GM19467 (cell line): Measurements from ENCODE around the gene CRACR2B.

Experiments
- ATAC-seq: cut with Tn5 transposase; IDR thresholded peaks from one replicate; pipeline ENCODE4 v1.9.1; 2021; ENCODE audit warnings: mild to moderate bottlenecking, moderate library complexity; ENCODE audit not compliant: unreplicated experiment

The CRACR2B gene

GRCh38 chr11:850775-851763, 23.4 kb downstream of the CRACR2B start:
- ATAC-seq, result no peak

GRCh38 chr11:852762-853161, 25.0 kb downstream of the CRACR2B start:
- ATAC-seq, result no peak

- no peak for ATAC-seq
Measured at GRCh38 chr11:853682-854448, 26.1 kb downstream of the CRACR2B start.

- ATAC-seq, result no peak
Measured at GRCh38 chr11:854601-855329, 27.0 kb downstream of the CRACR2B start.

GRCh38 chr11:855330-855674, 27.6 kb downstream of the CRACR2B start:
- no peak for ATAC-seq

- ATAC-seq, result no peak
Measured at GRCh38 chr11:855796-856195, 28.1 kb downstream of the CRACR2B start.

GRCh38 chr11:856397-856796, 28.7 kb downstream of the CRACR2B start:
- no peak for ATAC-seq

- no peak for ATAC-seq
Measured at GRCh38 chr11:858053-858761, 30.5 kb downstream of the CRACR2B start.

GRCh38 chr11:858762-859339, 31.1 kb downstream of the CRACR2B start:
- ATAC-seq, result no peak

GRCh38 chr11:859394-860131, 31.8 kb downstream of the CRACR2B start:
- ATAC-seq, result no peak

- no peak for ATAC-seq
Measured at GRCh38 chr11:860234-861104, 32.8 kb downstream of the CRACR2B start.

GRCh38 chr11:861105-861479, 33.4 kb downstream of the CRACR2B start:
- no peak for ATAC-seq

- no peak for ATAC-seq
Measured at GRCh38 chr11:862081-862661, 34.5 kb downstream of the CRACR2B start.

- ATAC-seq, result no peak
Measured at GRCh38 chr11:862696-863022, 34.9 kb downstream of the CRACR2B start.

GRCh38 chr11:863023-863909, 35.5 kb downstream of the CRACR2B start:
- no peak for ATAC-seq

GRCh38 chr11:863910-864827, 36.5 kb downstream of the CRACR2B start:
- ATAC-seq, result no peak
